Measurements from ENCODE around the gene ZNF492.
"Not testable (repeated sequence)": the region's sequence is repeated elsewhere in the genome, so short reads cannot be mapped to it uniquely, and the experiment has no call there.

Gene ZNF492

DNA sequence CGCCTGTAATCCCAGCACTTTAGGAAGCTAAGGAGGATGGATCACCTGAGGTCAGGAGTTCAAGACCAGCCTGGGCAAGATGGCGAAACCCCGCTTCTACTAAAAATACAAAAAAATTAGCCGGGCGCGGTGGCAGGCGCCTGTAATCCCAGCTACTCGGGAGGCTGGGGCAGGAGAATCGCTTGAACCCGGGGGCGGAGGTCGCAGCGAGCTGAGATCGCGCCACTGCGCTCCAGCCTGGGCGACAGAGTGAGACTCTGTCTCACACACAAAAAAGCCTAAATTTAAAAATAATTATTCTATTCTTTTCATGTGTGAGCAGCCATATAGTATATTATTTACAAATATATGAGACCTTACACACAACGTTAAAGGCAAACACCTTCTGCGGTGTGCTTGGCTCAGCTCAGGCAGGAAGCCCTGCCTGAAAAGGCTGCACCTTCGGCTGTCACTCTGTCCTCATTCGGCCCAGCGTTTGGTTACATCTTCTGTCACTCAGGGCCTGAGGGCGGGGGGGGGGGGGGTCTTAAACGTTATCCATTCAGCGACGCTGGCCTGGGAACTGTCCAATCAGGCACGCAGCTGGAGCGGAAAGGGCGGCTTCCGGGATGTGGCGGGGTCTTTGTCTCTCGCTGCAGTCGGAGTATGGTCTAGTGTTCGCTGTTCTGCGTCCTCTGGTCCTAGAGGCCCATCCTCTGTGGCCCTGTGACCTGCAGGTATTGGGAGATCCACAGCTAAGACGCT is at the start of gene ZNF492:
Gene ZNF492, plus strand, starts transcription at position 619 of the 744 bp plus-strand sequence. CDS start 19,076 bp downstream, outside the sequence.
- DNase-seq, result peak; percentile 5 to 24

DNA sequence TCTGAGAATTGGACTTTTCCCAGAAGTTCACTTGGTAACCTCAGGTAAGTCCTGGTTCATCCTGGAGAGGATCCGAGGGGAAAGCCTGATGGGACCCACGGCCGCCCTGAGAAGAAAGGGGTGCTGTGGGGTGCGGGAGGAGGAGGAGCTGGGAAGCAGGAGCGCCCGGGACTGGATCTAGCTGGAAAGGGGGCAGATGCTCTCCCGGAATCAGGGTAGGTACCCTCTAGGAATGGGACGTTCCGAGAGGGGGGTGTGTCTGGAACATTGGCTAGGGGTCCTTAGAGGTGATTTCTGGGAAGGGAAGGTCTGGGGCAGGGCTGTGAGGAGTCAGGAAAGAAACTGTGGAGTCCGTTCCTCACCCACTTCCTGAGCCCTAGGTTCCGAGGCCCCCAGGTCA is 38.7 kb upstream of the ZNF492 start:
- DNase-seq, result no peak

GRCh38 chr19:22595918-22596341 is 38.2 kb upstream of the ZNF492 start:
- no peak for DNase-seq

GRCh38 chr19:22600690-22601648 is 33.2 kb upstream of the ZNF492 start:
- no peak for DNase-seq

DNA sequence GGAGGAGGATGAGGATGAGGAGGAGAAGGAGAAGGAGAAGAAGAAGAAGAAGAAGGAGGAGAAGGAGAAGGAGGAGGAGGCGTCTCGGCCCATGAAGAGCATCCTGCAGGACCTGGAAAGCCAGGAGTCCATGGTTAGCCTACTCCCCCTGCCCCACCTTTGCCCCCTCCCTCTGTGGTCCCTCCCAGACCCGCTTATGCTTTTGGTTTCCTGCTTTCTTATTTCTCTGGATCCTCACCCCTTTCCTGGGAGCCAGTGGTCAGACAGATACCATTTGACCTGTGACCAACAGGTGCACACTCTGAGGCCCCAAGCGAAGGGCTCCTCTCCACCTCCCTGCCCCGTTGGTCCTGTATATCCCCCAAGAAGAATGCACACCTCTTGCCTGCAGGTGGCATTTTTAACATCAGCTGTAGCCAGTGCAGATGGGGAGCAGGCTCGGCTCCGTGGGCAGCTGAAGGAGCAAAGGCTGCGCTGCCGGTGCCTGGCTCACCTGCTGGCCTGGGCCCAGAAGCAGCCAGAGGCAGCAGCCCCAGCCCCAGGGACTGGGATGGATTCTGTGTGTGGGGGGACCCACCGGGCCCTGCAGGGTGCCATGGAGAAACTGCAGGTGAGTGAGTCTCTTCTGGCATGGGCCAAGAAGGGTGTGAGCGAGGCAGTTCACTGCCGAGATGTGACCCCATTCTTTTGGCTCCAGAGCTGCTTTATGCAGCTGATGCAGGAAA is 32.1 kb upstream of the ZNF492 start:
- no peak for DNase-seq

GRCh38 chr19:22602631-22603272 is 31.4 kb upstream of the ZNF492 start:
- DNase-seq, result no peak

DNA sequence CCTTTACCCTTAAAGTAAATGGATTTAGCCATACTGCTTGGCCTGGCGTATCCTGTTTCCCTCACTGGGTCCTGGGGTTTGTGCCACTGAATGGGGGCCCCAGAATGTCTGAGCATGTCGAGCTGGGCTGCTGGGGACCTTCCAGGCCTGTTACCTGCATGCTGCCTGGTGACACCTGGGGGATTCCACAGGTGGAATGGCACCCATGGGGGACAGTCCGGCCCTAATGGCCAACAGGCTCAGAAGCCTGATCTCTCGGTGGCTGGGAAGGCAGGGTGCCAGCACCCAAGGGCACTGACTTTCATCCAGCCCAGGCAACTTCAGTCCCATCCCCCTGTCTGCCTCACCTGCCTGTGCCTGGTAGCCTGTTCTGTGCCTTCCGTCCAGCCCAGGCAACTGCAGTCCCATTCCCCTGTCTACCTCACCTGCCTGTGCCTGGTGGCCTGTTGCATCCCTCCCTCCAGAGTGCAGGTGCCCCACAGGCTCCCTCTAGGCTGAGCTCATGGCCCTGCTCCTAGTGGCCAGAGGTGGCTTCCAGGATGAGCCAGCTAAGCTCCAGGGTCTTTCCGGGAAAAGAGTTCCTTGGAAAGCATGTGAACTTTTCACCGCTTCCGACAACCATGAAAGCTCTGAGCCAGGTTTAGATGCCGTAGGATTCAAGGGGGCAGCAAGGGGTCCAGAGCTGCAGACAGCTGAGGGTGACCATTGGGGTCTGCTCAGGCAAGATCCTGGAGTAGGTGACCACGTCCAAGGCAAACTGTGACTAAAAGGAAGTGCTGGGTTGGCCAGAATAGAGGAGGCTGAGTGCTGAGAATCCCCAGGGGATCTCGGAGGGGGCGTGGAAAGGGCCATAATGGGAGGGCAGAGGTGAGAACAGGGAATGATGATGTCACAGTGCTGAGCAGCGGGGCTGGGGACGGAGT is 30.3 kb upstream of the ZNF492 start:
- no peak for DNase-seq

GRCh38 chr19:22604571-22605274 is 29.4 kb upstream of the ZNF492 start:
- no peak for DNase-seq

DNA sequence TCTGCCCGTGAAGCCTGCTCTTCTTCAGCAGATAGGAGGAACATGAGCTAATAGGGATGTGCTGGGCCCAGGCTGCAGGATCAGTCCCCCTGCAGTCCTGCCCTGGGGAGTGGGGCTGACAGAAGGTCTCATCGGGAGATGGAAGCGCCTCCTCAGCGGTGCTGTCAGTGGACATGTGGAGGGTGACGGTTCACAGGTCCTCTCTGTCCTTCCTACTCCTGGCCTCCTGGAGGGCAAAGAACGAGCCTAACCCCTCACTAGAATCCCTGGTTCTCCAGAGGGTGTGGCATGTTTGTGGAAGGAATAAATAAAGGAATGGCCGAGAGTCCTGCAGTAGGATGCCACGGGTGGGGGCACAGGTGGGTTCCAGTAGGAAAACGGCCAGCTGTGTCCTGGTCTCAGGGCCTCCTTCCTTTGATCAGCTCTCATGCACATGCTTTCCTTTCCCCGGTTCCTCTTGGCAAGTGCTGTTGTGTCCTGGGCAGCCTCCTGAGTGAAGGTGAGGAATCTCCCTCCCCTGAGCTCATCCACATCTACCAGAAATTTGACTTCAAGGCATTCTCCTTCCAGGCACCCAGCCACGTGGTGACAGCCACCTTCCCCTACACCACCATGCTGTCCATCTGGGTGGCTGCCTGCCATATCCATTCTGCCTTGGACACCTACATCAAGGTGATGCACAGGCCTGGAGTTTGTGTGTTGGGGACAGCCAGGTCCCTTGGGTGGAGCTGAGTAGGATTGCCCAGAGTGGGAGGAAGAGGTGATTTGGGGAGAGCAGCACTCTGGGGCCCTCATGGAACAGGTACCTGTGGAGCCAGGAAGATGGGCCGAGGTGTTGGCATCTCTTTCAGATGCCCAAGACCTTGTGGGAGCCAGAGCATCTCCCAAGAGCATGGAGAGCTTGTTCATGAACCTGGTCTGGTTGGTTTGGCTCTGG is 28.6 kb upstream of the ZNF492 start:
- no peak for DNase-seq

- no peak for DNase-seq
These were observed 27.9 kb upstream of the ZNF492 start for GRCh38 chr19:22606212-22606553.

DNA sequence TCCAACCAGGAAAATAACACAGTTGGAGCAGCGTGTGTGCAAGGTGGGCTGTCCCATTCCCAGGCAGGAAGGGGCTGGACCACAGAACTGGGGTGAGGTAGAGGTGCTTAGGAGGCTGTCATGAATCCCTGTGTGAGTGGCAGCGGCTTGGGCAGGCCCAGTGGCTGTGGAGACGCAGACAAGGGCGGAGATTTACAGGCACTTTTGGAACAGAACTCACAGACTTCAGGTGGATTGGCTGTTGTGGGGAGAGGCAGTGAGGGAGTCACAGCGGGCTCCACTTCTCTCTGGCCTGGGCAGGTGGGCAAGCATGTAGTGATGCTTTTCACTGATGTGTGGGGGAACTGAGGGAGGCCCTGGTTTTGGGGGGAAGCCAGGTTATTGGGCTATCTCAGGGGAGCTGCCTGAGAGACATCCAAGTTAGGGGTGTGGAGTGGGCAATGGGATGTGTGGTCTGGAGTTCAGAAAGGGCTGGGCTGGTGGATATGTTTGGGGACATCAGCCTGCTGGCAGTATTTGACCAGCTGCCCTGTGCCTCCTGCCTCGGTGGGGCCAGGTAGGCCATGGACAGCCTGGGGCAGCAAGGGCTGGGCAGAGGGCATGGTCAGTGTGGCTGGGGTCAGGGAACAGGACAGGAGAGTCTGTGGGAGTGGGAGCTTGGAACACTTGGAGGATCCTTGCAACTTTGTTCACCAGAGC is 27.0 kb upstream of the ZNF492 start:
- DNase-seq, result no peak

DNA sequence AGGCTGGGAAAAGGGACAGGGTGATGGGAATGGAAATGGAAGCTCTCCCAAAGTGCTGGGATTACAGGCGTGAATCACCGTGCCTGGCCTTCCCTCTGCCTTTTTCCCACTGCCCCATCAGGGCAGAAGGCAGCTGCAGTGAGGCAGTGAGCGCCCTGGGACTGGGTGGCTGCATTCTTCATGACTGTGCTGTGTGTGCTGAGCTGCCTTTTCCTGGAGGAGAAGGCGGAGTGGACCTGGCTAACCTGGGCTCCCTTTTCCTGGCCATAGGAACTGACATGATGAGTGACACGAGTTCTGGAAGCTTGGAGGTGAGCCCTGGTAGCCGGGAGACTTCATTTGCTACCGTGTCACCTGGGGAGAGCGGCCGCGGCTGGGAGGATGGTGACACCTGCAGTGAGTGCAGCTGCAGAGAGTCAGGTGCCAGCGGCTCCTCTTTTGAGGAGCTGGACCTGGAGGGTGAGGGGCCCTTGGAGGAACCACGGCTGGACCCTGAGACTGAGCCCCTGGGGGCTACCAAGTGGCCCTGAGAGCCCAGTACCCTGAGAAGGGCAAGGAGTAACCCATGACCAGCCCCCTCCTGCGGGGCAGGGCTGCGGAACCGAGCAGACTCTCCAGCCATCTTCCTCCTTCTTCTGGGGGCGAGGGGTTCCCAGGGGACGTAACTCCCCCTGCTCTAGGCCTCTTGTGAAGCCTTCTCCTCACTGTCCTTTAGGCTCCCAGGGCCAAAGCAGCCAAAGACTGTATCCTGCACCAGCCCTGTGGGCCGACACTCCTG is 26.3 kb upstream of the ZNF492 start:
- DNase-seq, result no peak

GRCh38 chr19:22608441-22608840 is 25.7 kb upstream of the ZNF492 start:
- DNase-seq, result no peak

DNA sequence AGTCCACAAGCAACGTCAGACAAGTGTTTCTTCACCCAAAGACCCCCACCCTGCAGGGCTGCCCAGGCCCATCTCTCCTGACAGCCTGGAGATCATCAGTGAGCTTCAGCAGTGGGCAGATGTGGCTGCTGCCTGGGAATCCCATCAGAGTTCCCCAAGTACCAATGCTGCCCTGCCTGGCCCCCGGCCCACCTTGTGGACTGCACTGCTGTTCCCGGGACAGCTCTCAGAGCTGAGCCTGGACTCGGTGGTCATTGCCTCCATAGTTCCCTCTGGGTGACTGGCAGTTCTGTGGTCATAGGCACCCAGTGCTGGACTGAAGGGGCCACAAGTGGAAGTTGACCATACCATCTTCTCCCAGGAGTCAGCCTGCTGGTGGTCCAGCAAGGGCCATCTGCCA is 24.5 kb upstream of the ZNF492 start:
- DNase-seq, result no peak

GRCh38 chr19:22610121-22610520 is 24.0 kb upstream of the ZNF492 start:
- no peak for DNase-seq

- DNase-seq, result no peak
These were observed 21.8 kb upstream of the ZNF492 start for GRCh38 chr19:22612316-22612715.

DNA sequence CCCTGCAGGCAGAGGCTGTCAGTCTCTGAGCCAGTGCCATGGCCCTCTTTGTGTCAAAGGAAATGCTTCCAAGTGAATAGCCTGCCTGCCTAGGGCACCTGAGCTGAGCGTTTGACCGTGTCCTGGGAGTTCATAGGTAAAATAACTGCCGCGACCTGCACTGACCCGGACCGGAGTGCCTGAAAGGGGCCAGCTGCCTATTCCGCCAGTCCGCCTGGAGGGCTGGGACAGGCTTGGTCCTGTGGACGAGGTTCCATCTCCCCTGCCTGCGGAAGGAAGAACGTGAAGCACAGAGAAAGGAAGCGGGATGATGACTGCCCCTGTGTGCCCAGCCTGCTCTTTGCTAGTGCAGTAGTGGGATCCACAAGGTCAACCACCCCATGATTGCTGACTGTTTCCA is 17.5 kb upstream of the ZNF492 start:
- DNase-seq, result no peak

DNA sequence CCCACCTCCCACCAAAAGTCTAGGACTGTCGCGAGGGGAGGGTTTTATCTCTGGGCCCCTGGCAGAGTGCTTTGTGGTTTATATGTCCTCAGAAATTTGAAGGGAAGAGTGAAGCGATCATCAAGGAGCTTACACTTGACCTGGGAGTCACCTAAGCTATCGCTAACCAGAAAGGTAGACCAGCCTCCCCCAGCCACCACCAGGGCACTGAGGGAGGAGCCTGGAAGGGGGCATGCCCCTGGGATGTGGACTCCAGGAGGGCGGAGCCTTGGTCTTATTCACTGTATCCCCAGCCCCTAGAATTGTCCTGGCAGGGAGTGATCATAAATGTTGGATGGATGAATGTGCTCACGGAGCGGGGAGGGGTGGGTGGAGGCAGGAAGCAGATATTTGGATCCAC is 16.9 kb upstream of the ZNF492 start:
- DNase-seq, result not testable (repeated sequence)

All from NCI-H524 (cell line).